GM18867 (cell line): Measurements from ENCODE around the gene AIRE.
"Not testable (repeated sequence)": the region's sequence is repeated elsewhere in the genome, so short reads cannot be mapped to it uniquely, and the experiment has no call there.

ENCODE experiments used
- ATAC-seq: cut with Tn5 transposase; IDR thresholded peaks from one replicate; pipeline ENCODE4 v1.9.1; 2021; ENCODE audit warnings: mild to moderate bottlenecking, moderate library complexity; ENCODE audit not compliant: unreplicated experiment

AIRE gene

GRCh38 chr21:44265734-44266270 lies 19.9 kb upstream of the AIRE start:
- ATAC-seq = no peak

GRCh38 chr21:44267655-44268142 lies 18.0 kb upstream of the AIRE start:
- no peak for ATAC-seq

GRCh38 chr21:44269090-44269489 lies 16.6 kb upstream of the AIRE start:
- ATAC-seq = no peak

- no peak for ATAC-seq
Measured at GRCh38 chr21:44271558-44272283, 14.0 kb upstream of the AIRE start.

GRCh38 chr21:44272284-44272858 lies 13.3 kb upstream of the AIRE start:
- no peak for ATAC-seq

- ATAC-seq = no peak
Measured at GRCh38 chr21:44273046-44273445, 12.6 kb upstream of the AIRE start.

- ATAC-seq = no peak
Measured at GRCh38 chr21:44275041-44275440, 10.6 kb upstream of the AIRE start.

- ATAC-seq = no peak
Measured at GRCh38 chr21:44279354-44280260, 6.1 kb upstream of the AIRE start.

GRCh38 chr21:44281801-44282200 lies 3.9 kb upstream of the AIRE start:
- ATAC-seq = no peak

- ATAC-seq = no peak
Measured at GRCh38 chr21:44282370-44282769, 3.3 kb upstream of the AIRE start.

- not testable (repeated sequence) for ATAC-seq
Measured at GRCh38 chr21:44283211-44283785, 2.4 kb upstream of the AIRE start.

GRCh38 chr21:44283948-44284347 lies 1.7 kb upstream of the AIRE start:
- ATAC-seq = no peak

- no peak for ATAC-seq
Measured at GRCh38 chr21:44286086-44286715, 525 bp downstream of the AIRE start.

- no peak for ATAC-seq
Measured at GRCh38 chr21:44286716-44287632, 1.3 kb downstream of the AIRE start.

GRCh38 chr21:44288251-44289110 lies 2.8 kb downstream of the AIRE start:
- no peak for ATAC-seq

GRCh38 chr21:44289381-44290010 lies 3.8 kb downstream of the AIRE start:
- ATAC-seq = no peak

GRCh38 chr21:44290327-44291077 lies 4.8 kb downstream of the AIRE start:
- ATAC-seq = no peak
